GM19463 (cell line): ENCODE measurements around the gene MAGEF1.
"Not testable (repeated sequence)": the region's sequence is repeated elsewhere in the genome, so short reads cannot be mapped to it uniquely, and the experiment has no call there.

Source experiments
- ATAC-seq: cut with Tn5 transposase; IDR thresholded peaks from one replicate; pipeline ENCODE4 v1.9.1; 2021; ENCODE audit warnings: mild to moderate bottlenecking, moderate library complexity; ENCODE audit not compliant: unreplicated experiment

Gene MAGEF1

GRCh38 chr3:184743248-184743647 is 31.4 kb upstream of the MAGEF1 start:
- no peak for ATAC-seq

- no peak for ATAC-seq
Measured at GRCh38 chr3:184742676-184743135, 30.8 kb upstream of the MAGEF1 start.

GRCh38 chr3:184741798-184742675 is 30.2 kb upstream of the MAGEF1 start:
- ATAC-seq: no peak

- ATAC-seq: no peak
Measured at GRCh38 chr3:184741259-184741556, 29.3 kb upstream of the MAGEF1 start.

- no peak for ATAC-seq
Measured at GRCh38 chr3:184740509-184741258, 28.8 kb upstream of the MAGEF1 start.

- ATAC-seq: no peak
Measured at GRCh38 chr3:184739594-184740505, 28.0 kb upstream of the MAGEF1 start.

GRCh38 chr3:184738982-184739381 is 27.1 kb upstream of the MAGEF1 start:
- no peak for ATAC-seq

- no peak for ATAC-seq
Measured at GRCh38 chr3:184738506-184738890, 26.6 kb upstream of the MAGEF1 start.

- ATAC-seq: no peak
Measured at GRCh38 chr3:184737641-184738505, 26.0 kb upstream of the MAGEF1 start.

GRCh38 chr3:184737063-184737462 is 25.2 kb upstream of the MAGEF1 start:
- no peak for ATAC-seq

GRCh38 chr3:184734903-184735701 is 23.2 kb upstream of the MAGEF1 start:
- no peak for ATAC-seq

- ATAC-seq: no peak
Measured at GRCh38 chr3:184733971-184734608, 22.2 kb upstream of the MAGEF1 start.

GRCh38 chr3:184733181-184733580 is 21.3 kb upstream of the MAGEF1 start:
- ATAC-seq: no peak

GRCh38 chr3:184731786-184732537 is 20.1 kb upstream of the MAGEF1 start:
- no peak for ATAC-seq

GRCh38 chr3:184730924-184731323 is 19.1 kb upstream of the MAGEF1 start:
- no peak for ATAC-seq

- not testable (repeated sequence) for ATAC-seq
Measured at GRCh38 chr3:184729154-184729553, 17.3 kb upstream of the MAGEF1 start.

- ATAC-seq: no peak
Measured at GRCh38 chr3:184728010-184728527, 16.2 kb upstream of the MAGEF1 start.
